ENCODE data around the gene ENTR1.

Gene ENTR1

GRCh38 chr9:136397643-136398042 is 12.8 kb downstream of the ENTR1 start:
- DNase-seq (ENCODE audit: low spot score) = no peak

DNA sequence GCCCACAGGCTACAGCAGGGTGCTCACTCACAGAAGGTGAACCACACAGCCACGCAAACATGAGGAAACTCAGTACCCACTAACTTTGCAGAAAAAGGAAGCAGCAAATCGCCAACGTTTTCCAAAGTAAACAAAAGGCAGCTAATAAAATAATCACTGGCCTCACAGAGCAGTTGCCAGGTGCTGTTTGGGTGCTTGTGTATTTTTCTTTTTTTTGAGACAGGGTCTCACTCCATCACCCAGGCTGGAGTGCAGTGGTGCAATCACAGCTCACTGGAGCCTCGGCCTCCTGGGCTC is 14.2 kb downstream of the ENTR1 start:
- no peak for DNase-seq (ENCODE audit: low spot score)

DNA sequence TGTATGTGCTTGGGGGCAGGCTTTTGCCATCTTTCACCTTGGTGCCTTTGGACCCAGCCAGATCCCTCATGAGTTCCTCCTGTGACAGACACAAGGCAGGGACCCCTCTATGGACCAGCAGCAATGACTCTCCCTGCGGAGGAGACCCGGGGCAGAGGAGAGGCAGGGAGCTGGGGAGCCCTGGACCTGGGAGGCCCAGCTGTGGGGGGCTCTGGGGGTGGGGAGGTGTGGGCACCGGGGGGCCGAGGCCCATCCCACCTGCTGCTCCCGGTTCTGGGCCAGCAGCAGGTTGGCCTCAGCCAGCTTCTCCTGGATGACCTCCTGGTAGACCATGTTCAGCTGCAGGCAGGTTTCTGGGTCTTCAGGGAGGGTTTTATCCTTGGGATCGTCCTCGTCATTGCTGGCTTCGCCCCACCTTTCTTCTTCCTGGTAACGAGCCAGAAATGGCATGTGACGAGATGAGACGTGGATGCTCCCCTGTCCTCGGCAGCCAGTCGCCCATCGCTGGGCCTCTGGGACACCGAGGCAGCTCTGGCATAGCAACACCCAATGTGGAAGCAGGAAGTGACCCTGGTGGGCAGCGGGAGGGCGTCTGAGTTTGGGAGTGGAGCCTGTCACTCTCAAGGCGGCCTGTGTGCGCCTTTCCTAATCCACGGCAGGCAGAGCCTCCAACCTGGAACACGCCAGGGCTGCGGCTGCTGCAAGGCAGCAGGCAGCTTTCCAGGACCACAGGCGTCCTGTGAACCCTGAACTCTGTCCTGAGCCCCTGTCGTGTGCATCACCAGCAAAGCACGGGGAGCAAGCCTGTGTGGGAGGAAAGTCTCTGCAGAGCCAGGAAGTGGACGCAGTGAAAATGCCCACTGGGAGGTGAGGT is 14.8 kb downstream of the ENTR1 start:
- no peak for DNase-seq (ENCODE audit: low spot score)

- no peak for DNase-seq (ENCODE audit: low spot score)
Observed at GRCh38 chr9:136395020-136395340, 15.4 kb downstream of the ENTR1 start.

GRCh38 chr9:136394312-136395019 is 15.9 kb downstream of the ENTR1 start:
- DNase-seq (ENCODE audit: low spot score) = no peak

- no peak for DNase-seq (ENCODE audit: low spot score)
Observed at GRCh38 chr9:136393531-136393930, 16.9 kb downstream of the ENTR1 start.

DNA sequence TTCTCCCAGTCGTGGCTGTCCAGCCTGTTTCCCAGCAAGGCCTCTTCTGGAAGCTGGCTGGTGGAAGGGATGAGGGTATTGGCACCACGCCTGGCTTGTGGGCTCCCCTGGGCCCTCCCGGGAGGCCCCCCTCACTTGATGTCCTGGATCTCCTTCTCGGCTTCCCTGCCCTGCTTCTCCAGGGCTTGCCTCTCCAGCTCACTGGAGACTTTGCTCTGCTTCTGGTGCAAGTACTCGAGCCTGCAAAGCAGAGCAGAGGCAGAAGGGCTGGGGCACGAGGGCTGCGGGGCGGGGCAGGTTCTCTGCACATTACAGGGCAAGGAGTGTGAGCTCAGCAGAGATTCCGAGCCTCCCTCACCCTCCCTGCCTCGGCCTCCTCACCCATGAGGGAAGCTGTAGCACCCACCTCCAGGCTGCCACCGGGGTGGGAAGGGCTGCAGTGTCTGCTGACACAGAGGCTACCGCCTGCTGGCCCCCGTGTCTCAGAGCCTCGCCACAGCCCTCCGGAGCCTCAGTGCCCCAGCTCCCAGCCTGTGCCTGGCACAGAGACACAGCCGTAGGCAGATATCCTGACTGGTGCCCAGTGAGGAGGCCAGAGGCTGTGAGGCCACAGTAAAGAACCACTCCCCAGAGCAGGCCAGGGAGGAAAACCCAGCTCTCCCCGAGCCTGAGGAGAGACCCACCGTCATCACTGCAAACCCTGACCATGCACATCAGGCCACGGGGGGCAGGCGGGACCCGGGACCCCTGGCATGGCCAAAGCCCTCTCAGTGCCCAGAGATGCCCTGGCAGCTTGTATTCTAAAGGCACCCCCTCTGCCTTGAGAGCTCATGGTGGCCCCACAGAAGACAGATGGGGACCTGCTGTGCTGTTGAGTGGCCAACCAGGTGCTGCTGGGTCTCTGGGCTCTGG is 17.6 kb downstream of the ENTR1 start:
- DNase-seq (ENCODE audit: low spot score) = no peak

DNA sequence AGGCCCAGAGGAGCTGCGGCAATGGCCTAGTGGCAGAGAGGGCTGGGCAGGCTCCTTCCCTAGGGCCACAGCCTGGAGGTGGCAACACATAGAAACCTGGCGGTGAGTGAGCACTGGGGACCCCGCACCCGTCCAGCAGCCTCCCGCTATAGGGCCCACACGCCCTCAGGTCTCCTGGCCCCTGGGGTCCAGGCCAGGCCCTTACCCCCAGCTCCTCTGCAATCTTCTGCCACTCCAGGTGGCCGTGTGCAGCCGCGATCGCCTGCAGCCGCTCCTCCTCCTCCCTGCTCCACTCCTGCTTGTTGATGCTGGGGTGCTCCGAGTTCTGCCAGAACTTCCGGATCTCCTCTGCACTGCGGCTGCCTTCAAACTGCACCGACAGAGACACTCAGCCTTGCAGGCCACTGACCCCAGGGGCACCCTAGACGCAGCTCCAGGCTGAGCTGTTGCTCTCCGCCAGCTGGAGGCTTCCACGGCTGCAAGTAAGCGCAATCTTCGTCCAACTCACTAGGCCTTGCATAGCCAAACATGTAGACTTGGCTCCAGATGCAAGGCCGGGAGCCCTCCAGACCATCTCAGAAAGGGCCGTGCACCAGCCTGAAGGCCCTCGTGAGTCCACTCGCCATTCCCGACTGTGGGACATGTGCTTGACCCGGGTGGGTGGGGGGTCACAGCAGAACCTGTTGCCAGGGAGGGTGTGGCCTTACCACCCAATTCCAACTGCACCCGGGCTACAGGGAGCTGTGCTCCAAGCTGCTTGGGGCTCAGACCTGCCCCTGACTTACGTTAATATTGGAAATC is 18.5 kb downstream of the ENTR1 start:
- no peak for DNase-seq (ENCODE audit: low spot score)

DNA sequence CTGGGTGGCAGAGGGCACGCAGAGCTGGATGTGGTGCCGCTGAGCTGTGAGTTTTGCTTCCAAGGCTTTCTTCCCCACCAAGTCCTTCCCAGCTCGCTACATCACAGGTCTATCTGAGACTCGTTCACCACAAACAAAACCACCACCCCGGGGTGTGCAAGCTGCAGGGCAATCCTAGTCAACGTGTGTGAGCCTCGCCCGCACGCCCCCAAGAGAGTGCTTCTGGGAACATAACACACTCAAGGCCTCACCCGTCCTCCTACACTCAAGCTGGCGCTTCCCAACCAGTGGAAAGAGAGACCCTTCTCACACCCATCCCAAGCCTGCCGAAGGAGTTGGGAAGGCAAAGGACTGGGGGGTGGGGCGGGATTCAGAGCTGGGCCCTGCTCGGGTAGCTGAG is 21.0 kb downstream of the ENTR1 start:
- no peak for DNase-seq (ENCODE audit: low spot score)

GRCh38 chr9:136387217-136387616 is 23.2 kb downstream of the ENTR1 start:
- no peak for DNase-seq (ENCODE audit: low spot score)

DNA sequence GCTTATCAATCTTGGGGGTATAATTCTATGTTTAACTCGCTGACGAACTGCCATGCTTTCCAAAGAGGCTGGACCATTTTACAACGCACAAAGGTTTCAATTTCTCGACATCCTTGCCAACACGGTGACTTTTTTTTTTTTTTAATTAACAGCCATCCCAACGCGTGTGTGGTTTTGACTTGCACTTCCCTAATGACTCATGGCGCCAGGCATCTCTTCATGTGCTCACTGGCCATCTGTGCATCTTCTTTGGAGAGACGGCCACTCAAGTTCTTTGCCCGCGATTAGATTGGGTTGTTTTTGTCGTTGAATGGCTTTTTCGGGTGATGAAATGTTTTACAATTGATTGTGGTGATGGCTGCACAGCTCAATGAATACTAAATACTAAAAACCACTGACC is 24.4 kb downstream of the ENTR1 start:
- DNase-seq (ENCODE audit: low spot score) = no peak

GRCh38 chr9:136385015-136385414 is 25.4 kb downstream of the ENTR1 start:
- no peak for DNase-seq (ENCODE audit: low spot score)

GRCh38 chr9:136383436-136383835 is 27.0 kb downstream of the ENTR1 start:
- DNase-seq (ENCODE audit: low spot score) = no peak

GRCh38 chr9:136381966-136382513 is 28.4 kb downstream of the ENTR1 start:
- DNase-seq (ENCODE audit: low spot score) = no peak

GRCh38 chr9:136381311-136381710 is 29.1 kb downstream of the ENTR1 start:
- no peak for DNase-seq (ENCODE audit: low spot score)

DNA sequence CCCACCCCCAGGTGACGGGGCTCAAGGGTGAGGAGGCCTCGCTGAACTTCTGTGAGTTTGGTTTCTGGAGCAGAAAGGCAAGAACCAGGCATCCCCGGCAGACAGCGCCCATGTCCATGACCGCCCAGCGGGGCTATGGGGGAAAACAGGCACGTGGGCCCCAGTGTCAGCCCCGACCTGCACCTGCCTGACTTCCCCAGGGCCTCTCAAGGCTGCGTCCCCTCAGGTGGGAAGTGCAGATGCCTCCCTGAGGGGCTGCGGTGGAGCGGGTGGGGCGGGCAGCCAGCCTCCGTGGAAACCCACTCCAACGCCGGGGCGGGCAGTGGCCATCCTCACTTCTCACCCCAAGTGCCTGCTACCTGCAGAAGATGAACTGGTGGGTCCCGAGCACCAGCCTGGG is 30.0 kb downstream of the ENTR1 start:
- no peak for DNase-seq (ENCODE audit: low spot score)

DNA sequence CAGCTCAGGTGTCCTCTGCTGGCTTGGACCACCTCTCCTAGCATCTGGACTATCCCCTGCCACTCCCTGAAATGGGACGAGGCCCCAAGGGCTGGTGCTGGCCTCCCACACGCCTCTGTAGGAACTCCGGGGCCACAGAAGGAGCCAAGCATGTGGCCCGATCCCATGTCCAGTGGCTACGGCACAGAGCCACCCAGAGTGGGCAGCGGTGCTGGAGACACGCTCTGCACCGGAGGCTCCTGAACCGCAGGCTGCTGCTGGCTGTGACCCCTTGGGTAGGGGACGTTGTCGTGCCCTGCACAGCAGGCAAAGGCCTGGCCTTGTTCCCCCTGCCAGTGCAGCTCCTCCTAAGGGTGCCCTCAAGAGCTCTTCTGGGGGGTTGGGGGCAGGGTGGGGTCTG is 30.5 kb downstream of the ENTR1 start:
- no peak for DNase-seq (ENCODE audit: low spot score)

DNA sequence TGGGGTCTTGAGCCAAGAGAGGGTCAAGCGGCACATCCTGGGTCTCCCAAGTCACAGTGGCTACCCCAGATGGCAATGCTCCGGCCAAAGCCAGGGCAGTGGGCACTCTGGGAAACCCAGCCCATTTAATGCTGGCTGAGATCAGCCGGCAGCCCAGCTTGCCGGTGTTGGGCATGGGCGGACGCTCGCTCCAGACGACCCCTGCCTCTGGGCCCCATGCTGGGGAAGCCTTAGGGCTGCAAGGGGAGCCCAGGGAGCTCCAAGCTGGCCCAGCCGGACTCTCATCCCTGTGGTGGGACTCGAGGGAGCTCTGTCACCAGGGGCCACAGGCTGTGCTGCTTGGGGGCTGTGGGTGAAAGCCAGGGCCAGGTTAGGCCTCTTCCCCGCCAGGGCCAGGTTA is 31.0 kb downstream of the ENTR1 start:
- DNase-seq (ENCODE audit: low spot score) = no peak

- DNase-seq (ENCODE audit: low spot score) = no peak
Observed at GRCh38 chr9:136379003-136379287, 31.5 kb downstream of the ENTR1 start.

DNA sequence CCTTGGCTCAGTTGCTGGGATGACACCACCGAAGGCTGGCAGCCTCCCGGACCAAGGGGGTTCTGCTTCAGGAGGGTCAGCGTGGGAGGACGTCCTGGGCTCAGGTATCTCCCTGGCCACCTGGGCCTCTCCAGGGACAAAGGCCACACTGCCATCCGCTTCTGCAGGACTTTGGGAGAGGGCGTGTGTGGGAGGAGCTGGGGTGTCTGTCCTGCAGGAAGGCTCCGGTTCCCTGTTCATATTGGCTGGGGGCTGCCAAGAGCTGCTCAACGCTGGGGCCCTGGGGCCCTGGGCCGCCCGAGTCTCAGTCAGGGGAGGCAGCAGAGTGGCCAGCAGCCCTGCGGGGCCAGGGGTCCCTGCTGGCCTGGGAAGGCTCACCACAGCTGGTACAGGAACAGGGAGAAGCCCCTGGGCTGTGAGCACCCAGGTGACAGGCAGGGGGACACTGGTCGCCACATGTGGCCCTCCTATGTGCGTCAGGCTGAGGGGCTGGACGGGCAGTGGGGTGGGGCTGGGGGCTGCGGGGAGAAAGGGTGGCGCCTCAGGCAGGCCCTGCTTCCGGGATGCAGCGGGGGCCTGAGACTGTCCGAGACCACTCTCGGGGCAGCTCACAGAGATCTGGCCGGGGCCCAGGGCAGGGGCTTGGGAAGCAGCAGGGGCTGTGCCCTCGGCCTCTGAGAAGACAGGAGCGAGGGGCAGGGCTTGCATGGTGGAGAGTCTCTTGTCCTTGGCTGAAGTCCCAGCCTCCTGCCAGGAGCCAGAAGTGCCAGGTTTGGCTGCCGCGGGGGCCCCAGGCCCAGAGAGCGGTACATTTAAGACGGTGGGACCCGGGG is 32.0 kb downstream of the ENTR1 start:
- no peak for DNase-seq (ENCODE audit: low spot score)

Data from CD4-positive, alpha-beta T cell treated with Interleukin-6 at 100 ng/mL for 8 hours (primary cell).